ENCODE results near the gene DEAF1. TPM values are rescaled to one million over a fixed set of nuclear protein-coding genes. Genes with fewer than 3 reads are reported as not detected.

The DEAF1 gene
- total RNA-seq, 2 experiments from 2014 or later: 68.4 to 79.6 TPM

DNA sequence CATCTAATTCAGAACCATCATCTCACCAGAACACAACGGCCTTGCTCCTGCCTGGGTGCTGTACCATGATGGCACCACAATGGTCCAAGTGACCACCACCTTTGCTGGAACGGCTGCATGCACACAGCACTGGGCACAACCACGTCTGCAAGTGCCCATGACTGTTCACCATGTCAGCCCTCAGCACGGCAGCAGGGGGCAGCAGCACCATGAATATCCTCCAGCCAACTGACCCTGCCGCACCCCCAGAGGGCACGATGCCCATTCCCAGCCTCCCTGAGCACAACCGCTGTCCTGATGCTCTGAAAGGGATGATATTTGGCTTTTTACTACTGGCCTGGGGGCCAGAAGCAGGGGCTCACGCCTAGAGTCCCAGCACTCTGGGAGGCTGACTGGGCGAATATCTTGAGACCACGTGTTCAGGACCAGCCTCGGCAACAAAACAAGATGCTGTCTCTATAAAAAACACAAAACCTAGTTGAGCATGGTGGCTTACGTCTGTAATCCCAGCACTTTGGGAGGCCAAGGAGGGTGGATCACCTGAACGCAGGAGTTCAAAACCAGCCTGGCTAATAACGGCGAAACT, 32.2 kb downstream of the DEAF1 start:
- H3K27ac Mint-ChIP-seq: no peak overlapping the region
- no peak overlapping the region for H3K27ac ChIP-seq (ENCODE audit: low read depth in 1 of 2, low read length in 2 of 2)
- no peaks in the 10 kb centered on the region for H3K27me3 Mint-ChIP-seq
- no peak overlapping the region for H3K4me3 Mint-ChIP-seq
- H3K4me1 ChIP-seq (ENCODE audit: insufficient read depth, low read length): no peaks in the 10 kb centered on the region
- CTCF ChIA-PET: interaction anchor here (0.9 to 1.7 kb wide), 2 partner anchors 63 to 108 kb away, joined by 3 to 6 read pairs; no protein-coding TSS in a partner anchor
- peak in 11 of 14 experiments; percentile 17 to 68 (median 32) for DNase-seq
- ATAC-seq (ENCODE audit: poor library complexity): peak; percentile 66
- peaks cover 31% of the 10 kb centered on the region for H3K36me3 ChIP-seq (ENCODE audit: insufficient read depth, low read length)
- H3K27me3 ChIP-seq (ENCODE audit: control insufficient read depth in 1 of 2, insufficient read depth in 2 of 2, low read length in 2 of 2): no peaks in the 10 kb centered on the region
- TF ChIP-seq, protein P1, sequence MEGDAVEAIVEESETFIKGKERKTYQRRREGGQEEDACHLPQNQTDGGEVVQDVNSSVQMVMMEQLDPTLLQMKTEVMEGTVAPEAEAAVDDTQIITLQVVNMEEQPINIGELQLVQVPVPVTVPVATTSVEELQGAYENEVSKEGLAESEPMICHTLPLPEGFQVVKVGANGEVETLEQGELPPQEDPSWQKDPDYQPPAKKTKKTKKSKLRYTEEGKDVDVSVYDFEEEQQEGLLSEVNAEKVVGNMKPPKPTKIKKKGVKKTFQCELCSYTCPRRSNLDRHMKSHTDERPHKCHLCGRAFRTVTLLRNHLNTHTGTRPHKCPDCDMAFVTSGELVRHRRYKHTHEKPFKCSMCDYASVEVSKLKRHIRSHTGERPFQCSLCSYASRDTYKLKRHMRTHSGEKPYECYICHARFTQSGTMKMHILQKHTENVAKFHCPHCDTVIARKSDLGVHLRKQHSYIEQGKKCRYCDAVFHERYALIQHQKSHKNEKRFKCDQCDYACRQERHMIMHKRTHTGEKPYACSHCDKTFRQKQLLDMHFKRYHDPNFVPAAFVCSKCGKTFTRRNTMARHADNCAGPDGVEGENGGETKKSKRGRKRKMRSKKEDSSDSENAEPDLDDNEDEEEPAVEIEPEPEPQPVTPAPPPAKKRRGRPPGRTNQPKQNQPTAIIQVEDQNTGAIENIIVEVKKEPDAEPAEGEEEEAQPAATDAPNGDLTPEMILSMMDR (IDR thresholded peaks at IDR 0.05): peak; percentile 76
- H3K4me1 Mint-ChIP-seq (ENCODE audit: low read depth): no peaks in the 10 kb centered on the region
- H3K9me3 Mint-ChIP-seq: no peaks in the 10 kb centered on the region
- H3K9me3 ChIP-seq (ENCODE audit: control insufficient read depth in 1 of 2, insufficient read depth in 1 of 2, low read length in 2 of 2): no peaks in the 10 kb centered on the region
- no peak overlapping the region for H3K4me3 ChIP-seq (ENCODE audit: low read length)
- H3K36me3 Mint-ChIP-seq (ENCODE audit: low read depth): peaks cover 27% of the 10 kb centered on the region
- POLR2A ChIA-PET: no interaction called here
- intact Hi-C loops (cut with DNase I, micrococcal nuclease): loop anchor here (1.0 to 2.0 kb wide), 4 partner anchors 60 to 103 kb away; no protein-coding TSS in a partner anchor

DNA sequence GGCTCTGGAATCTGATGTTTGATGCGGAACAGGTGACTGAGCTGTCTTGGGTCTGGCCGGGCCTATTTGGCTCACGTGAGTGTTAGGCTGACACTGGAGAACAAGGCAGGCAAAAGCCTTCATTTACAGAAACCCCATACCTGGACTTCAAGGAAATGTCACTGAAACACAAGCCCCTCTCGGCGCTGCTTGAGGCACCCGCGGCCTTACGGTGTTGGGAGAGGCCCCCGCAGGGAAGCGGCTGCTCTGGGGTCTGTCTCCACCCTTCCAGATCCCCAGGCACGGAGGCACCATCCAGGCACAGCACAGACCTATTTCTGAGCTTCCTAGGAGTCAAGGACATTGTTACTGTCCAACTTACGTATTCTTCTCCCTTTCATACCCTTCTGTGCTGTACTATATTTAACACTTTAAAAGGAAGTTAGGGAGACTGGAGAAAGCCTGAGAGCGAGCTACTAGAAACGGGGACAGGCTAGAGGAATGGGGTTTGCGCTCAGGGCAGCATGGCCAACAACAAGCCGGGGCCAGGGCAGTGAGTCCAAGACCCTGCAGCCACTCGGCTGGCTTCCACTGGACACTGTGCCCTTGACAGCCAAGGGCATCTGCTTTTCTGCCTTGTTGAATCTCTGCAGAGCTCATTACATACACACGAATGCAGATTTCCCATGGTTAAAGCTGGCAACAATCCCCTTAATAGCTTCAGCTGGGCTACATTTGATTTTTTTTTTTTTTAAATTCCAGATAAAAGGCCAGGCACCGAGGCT, 34.2 kb downstream of the DEAF1 start:
- Mint-ChIP-seq H3K27me3 (no peaks in the 10 kb centered on the region), H3K4me1 (ENCODE audit: low read depth) (no peaks in the 10 kb centered on the region), H3K9me3 (no peaks in the 10 kb centered on the region), H3K36me3 (ENCODE audit: low read depth) (peaks cover 25% of the 10 kb centered on the region), H3K27ac (no peak overlapping the region), H3K4me3 (no peak overlapping the region)
- intact Hi-C loops (cut with DNase I, micrococcal nuclease): loop anchor here in 1 of 2 experiments (1.0 kb wide), 1 partner anchor 104 kb away; no protein-coding TSS in a partner anchor
- no peaks in the 10 kb centered on the region for H3K27me3 ChIP-seq (ENCODE audit: control insufficient read depth in 1 of 2, insufficient read depth in 2 of 2, low read length in 2 of 2)
- POLR2A ChIA-PET: no interaction called here
- no peak overlapping the region for H3K4me3 ChIP-seq (ENCODE audit: low read length)
- CTCF ChIA-PET: interaction anchor here (1.7 kb wide), 1 partner anchor 106 kb away, joined by 6 read pairs; no protein-coding TSS in a partner anchor
- no peak overlapping the region for H3K27ac ChIP-seq (ENCODE audit: low read depth in 1 of 2, low read length in 2 of 2)
- H3K4me1 ChIP-seq (ENCODE audit: insufficient read depth, low read length): no peaks in the 10 kb centered on the region
- H3K9me3 ChIP-seq (ENCODE audit: control insufficient read depth in 1 of 2, insufficient read depth in 1 of 2, low read length in 2 of 2): no peaks in the 10 kb centered on the region
- ATAC-seq (ENCODE audit: poor library complexity) (no peak), DNase-seq (no peak)
- H3K36me3 ChIP-seq (ENCODE audit: insufficient read depth, low read length): peaks cover 42% of the 10 kb centered on the region
- TF ChIP-seq, protein P1 (IDR thresholded peaks at IDR 0.05): no peak

DNA sequence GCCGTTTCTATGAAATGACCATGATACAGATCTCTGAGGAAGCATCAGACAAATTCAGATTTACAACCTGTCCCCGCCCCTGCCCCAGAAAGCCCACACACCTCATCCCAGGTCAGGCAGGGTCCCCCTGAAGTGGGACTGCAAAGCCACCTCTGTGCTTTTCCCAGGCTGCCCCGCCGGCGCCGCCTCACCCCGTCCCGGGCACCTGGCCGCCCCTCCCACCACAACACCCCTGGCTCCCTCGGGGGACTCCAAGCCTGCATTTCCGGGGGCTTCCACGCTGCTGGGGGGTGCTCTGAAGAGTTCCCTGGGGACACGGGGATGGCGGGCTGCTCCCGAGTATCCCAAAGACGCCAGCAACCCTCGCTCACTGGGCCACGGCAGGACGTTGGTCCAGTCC, 34.7 kb downstream of the DEAF1 start:
- ChIA-PET POLR2A (no interaction called here), CTCF (no interaction called here)
- Mint-ChIP-seq H3K27ac (no peak overlapping the region), H3K4me3 (no peak overlapping the region), H3K4me1 (ENCODE audit: low read depth) (no peaks in the 10 kb centered on the region), H3K27me3 (no peaks in the 10 kb centered on the region), H3K9me3 (no peaks in the 10 kb centered on the region), H3K36me3 (ENCODE audit: low read depth) (peaks cover 19% of the 10 kb centered on the region)
- H3K36me3 ChIP-seq (ENCODE audit: insufficient read depth, low read length): peaks cover 42% of the 10 kb centered on the region
- H3K4me1 ChIP-seq (ENCODE audit: insufficient read depth, low read length): no peaks in the 10 kb centered on the region
- TF ChIP-seq, protein P1 (IDR thresholded peaks at IDR 0.05): no peak
- intact Hi-C loops (cut with DNase I, micrococcal nuclease): no loop called here
- DNase-seq (no peak), ATAC-seq (ENCODE audit: poor library complexity) (no peak)
- H3K27me3 ChIP-seq (ENCODE audit: control insufficient read depth in 1 of 2, insufficient read depth in 2 of 2, low read length in 2 of 2): no peaks in the 10 kb centered on the region
- no peaks in the 10 kb centered on the region for H3K9me3 ChIP-seq (ENCODE audit: control insufficient read depth in 1 of 2, insufficient read depth in 1 of 2, low read length in 2 of 2)
- no peak overlapping the region for H3K27ac ChIP-seq (ENCODE audit: low read depth in 1 of 2, low read length in 2 of 2)
- no peak overlapping the region for H3K4me3 ChIP-seq (ENCODE audit: low read length)

Measured in CD4-positive, alpha-beta T cell (primary cell).